Mesothelial cell of epicardium (in vitro differentiated cells): ENCODE results near the gene CADPS2. TPM values are rescaled to one million over a fixed set of nuclear protein-coding genes. Genes with fewer than 3 reads are reported as not detected.

Experiments used
- DNase-seq, 2 experiments: peaks; one replicate each; pipeline ENCODE4 v3.0.0; 2021; ENCODE audit warnings: low spot score in 2 of 2; ENCODE audit not compliant: unreplicated experiment in 2 of 2
- H3K27ac Mint-ChIP-seq: 2 replicates; pipeline ENCODE4 v1.8.0; 2021; ENCODE audit warnings: mixed read lengths
- H3K27me3 Mint-ChIP-seq: 2 replicates; pipeline ENCODE4 v1.8.0; 2021; ENCODE audit warnings: low read depth, mixed read lengths
- H3K36me3 Mint-ChIP-seq: 2 replicates; pipeline ENCODE4 v1.8.0; 2021; ENCODE audit warnings: mixed read lengths
- H3K4me1 Mint-ChIP-seq: 2 replicates; pipeline ENCODE4 v1.8.0; 2021; ENCODE audit warnings: mixed read lengths
- H3K4me3 Mint-ChIP-seq: 2 replicates; pipeline ENCODE4 v1.8.0; 2021; ENCODE audit warnings: mild to moderate bottlenecking, moderate library complexity, mixed read lengths
- H3K9me3 Mint-ChIP-seq: 2 replicates; pipeline ENCODE4 v1.8.0; 2021; ENCODE audit warnings: mixed read lengths
- CTCF ChIP-seq: fragments of 200-600 bp; sonication (generic); IDR thresholded peaks from one replicate; pipeline ENCODE4 v1.5.0; 2021; ENCODE audit warnings: antibody characterized with exemption; ENCODE audit not compliant: unreplicated experiment
- total RNA-seq: library from RNA; stranded (reverse); gene quantifications from 3 replicates; pipeline ENCODE4 v1.2.1, GENCODE V29; 2021

Gene CADPS2
- total RNA-seq, 1 donor from 2014 or later: 2.7 TPM

- peaks cover 10% of the 10 kb centered on the region for H3K4me1 Mint-ChIP-seq
- peaks cover 12% of the 10 kb centered on the region for H3K36me3 Mint-ChIP-seq
- DNase-seq: no peak
- no peak overlapping the region for H3K27ac Mint-ChIP-seq
- H3K4me3 Mint-ChIP-seq: no peak overlapping the region
- TF ChIP-seq CTCF: no peak
- no peaks in the 10 kb centered on the region for H3K27me3 Mint-ChIP-seq
- peaks cover 26% of the 10 kb centered on the region for H3K9me3 Mint-ChIP-seq
These were observed 211.8 kb downstream of the CADPS2 start for GRCh38 chr7:122674502-122674901.

DNA sequence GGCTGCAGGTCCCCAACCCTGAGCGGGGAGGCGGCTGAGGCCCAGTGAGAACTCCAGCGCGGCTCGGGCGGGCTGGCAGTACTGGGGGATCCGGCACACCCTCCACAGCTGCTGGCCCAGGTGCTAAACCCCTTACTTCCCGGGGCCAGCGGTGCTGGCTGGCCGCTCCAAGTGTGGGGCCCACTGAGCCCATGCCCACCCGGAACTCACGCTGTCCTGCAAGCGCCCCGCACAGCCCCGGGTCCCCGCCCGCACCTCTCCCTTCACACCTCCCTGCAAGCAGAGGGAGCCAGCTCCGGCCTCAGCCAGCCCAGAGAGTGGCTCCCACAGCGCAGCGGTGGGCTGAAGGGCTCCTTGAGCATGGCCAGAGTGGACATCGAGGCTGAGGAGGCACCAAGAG, 212.3 kb downstream of the CADPS2 start:
- Mint-ChIP-seq H3K4me1 (peaks cover 6% of the 10 kb centered on the region), H3K27ac (no peak overlapping the region), H3K27me3 (no peaks in the 10 kb centered on the region), H3K4me3 (no peak overlapping the region), H3K36me3 (peaks cover 9% of the 10 kb centered on the region), H3K9me3 (peaks cover 22% of the 10 kb centered on the region)
- no peak for DNase-seq
- TF ChIP-seq CTCF: no peak

DNA sequence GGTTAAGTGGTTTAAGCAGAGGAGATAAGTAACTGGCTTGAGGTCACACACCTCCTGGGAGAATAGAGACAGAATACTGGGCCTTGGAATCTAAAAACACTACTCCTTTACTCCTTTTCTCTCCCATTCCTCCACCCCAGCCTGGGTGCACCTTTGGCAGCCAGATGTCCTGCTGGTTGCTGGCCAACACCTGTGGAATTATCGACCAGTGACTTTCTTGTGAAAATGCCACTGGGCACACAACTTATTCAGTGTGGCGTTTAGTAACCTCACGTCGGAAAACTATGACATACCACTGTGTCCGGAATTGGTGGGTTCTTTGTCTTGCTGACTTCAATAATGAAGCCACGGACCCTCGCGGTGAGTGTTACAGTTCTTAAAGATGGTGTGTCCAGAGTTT, 213.7 kb downstream of the CADPS2 start:
- Mint-ChIP-seq H3K27ac (no peak overlapping the region), H3K36me3 (no peaks in the 10 kb centered on the region), H3K27me3 (no peaks in the 10 kb centered on the region)

GRCh38 chr7:122663733-122664132, 222.5 kb downstream of the CADPS2 start:
- Mint-ChIP-seq H3K27me3 (no peaks in the 10 kb centered on the region), H3K9me3 (no peaks in the 10 kb centered on the region), H3K36me3 (no peaks in the 10 kb centered on the region), H3K27ac (no peak overlapping the region), H3K4me3 (no peak overlapping the region), H3K4me1 (no peaks in the 10 kb centered on the region)
- no peak for TF ChIP-seq CTCF
- no peak for DNase-seq

More for the DNA sequence above, 213.7 kb downstream of the CADPS2 start:
- no peak for TF ChIP-seq CTCF
- H3K9me3 Mint-ChIP-seq: peaks cover 8% of the 10 kb centered on the region
- no peak overlapping the region for H3K4me3 Mint-ChIP-seq
- peaks cover 6% of the 10 kb centered on the region for H3K4me1 Mint-ChIP-seq
- DNase-seq: no peak

DNA sequence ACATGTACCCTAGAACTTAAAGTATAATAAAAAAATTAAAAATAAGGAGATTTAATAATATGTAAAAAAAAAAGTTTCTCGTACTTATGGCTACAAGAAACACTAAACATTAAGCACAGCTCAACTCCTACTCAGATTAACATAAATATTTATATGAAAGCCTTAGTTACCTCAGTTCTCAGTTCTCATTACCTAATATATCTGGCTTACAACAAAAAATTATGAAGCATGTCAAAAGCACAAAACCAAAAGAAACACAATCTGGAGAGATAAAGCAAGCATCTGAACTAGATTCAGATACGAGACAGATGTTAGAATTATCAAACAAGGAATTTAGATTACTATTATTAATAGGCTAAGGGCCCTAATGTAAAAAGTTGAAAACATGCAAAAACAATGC, 227.4 kb downstream of the CADPS2 start:
- no peak for DNase-seq
- Mint-ChIP-seq H3K4me3 (no peak overlapping the region), H3K4me1 (no peaks in the 10 kb centered on the region), H3K27me3 (no peaks in the 10 kb centered on the region), H3K36me3 (no peaks in the 10 kb centered on the region), H3K9me3 (peaks cover 12% of the 10 kb centered on the region), H3K27ac (no peak overlapping the region)
- TF ChIP-seq CTCF: no peak

DNA sequence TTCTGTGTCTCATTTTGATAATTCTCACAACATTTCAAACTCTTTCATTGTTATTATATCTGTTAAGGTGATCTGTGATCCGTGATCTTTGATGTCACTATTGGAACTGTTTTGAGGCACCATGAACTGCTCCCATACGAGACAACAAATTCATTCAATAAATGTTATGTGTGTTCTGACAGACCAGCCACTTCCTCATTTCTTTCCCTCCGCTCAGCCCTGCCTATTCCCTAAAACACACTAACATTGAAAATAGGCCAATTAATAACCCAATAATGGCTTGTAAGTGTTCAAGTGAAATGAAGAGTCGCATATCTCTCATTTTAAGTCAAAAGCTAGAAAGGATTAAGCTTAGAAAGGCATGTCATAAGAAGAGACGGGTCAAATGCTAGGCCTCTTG, 232.6 kb downstream of the CADPS2 start:
- H3K27ac Mint-ChIP-seq: no peak overlapping the region
- H3K9me3 Mint-ChIP-seq: peaks cover 12% of the 10 kb centered on the region
- no peak overlapping the region for H3K4me3 Mint-ChIP-seq
- no peaks in the 10 kb centered on the region for H3K27me3 Mint-ChIP-seq
- no peaks in the 10 kb centered on the region for H3K36me3 Mint-ChIP-seq
- H3K4me1 Mint-ChIP-seq: peaks cover 21% of the 10 kb centered on the region
- DNase-seq: no peak
- no peak for TF ChIP-seq CTCF
